Measurements from ENCODE around the gene TTC1. TPM values are rescaled to one million over a fixed set of nuclear protein-coding genes. Genes with fewer than 3 reads are reported as not detected.

TTC1 gene
- total and polyA plus RNA-seq, 3 donors from 2014 or later = 38.2 to 50.3 (median 50.2) TPM

- no peaks in the 10 kb centered on the region for H3K27me3 ChIP-seq
- no peak overlapping the region for H3K4me3 ChIP-seq
- no peak for TF ChIP-seq POLR2A (IDR thresholded peaks at IDR 0.05)
- no peak for TF ChIP-seq CTCF (IDR thresholded peaks at IDR 0.05)
- H3K9me3 ChIP-seq = no peaks in the 10 kb centered on the region
- DNase-seq = no peak
- no peaks in the 10 kb centered on the region for H3K36me3 ChIP-seq (ENCODE audit: low read depth, missing control alignments)
- peaks cover 14% of the 10 kb centered on the region for H3K4me1 ChIP-seq
- H3K27ac ChIP-seq = no peak overlapping the region
- intact Hi-C loops (cut with DNase I; ENCODE audit: low total_unique reads) = no loop called here
Observed at GRCh38 chr5:160075073-160075472, 66.1 kb downstream of the TTC1 start.

DNA sequence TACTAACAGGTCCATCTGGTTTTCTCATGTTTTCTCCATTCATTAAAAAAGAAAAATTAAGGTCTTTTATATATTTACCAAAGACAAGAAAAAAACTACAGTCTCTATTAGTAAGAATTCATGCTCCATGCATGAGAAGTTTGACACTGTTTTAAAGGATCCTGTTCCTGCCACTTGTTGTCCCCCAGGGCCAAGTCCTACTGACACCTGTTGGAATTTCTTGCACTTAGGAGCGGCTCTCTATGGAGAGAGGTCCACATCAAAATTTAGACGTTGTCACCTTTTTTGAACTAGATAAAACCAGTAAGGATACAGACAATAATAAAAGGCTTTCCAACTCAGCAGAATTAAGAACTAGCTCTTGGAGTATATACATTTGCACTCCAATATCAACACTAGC, 68.1 kb downstream of the TTC1 start:
- TF ChIP-seq CTCF (IDR thresholded peaks at IDR 0.05) (no peak), POLR2A (IDR thresholded peaks at IDR 0.05) (no peak)
- Histone ChIP-seq H3K36me3 (ENCODE audit: low read depth, missing control alignments) (no peaks in the 10 kb centered on the region), H3K4me1 (peaks cover under 1% of the 10 kb centered on the region), H3K4me3 (no peak overlapping the region), H3K9me3 (no peaks in the 10 kb centered on the region), H3K27ac (no peak overlapping the region), H3K27me3 (no peaks in the 10 kb centered on the region)
- intact Hi-C loops (cut with DNase I; ENCODE audit: low total_unique reads) = no loop called here
- no peak for DNase-seq
- WGBS, 2 donors = 84 to 85% methylated on average over 2 of the region's 2 CpGs

DNA sequence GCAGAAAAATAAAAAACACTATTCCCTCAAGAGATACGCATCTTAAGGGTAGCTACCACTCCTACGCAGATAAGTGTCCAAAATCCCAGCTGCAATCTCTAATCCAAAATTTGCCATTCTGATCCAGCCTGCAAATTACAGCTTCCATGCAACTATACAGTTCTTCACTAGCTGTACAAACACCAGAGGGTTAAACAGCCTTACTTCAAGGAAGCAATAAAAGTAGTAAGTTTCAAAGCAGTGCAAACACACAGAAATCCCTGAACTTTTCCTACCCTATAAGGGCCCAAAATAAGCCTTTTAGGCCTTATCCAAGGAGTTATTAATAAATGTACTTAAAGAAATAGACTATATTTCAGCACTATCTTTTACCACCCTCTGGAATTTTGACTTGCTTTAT, 70.8 kb downstream of the TTC1 start:
- WGBS, 2 donors = 84 to 88% methylated on average over 2 of the region's 2 CpGs
- Histone ChIP-seq H3K4me3 (no peak overlapping the region), H3K27me3 (no peaks in the 10 kb centered on the region), H3K9me3 (no peaks in the 10 kb centered on the region), H3K27ac (no peak overlapping the region), H3K36me3 (ENCODE audit: low read depth, missing control alignments) (no peaks in the 10 kb centered on the region), H3K4me1 (no peaks in the 10 kb centered on the region)
- TF ChIP-seq POLR2A (IDR thresholded peaks at IDR 0.05) = no peak
- TF ChIP-seq CTCF (IDR thresholded peaks at IDR 0.05) = no peak
- DNase-seq = no peak
- intact Hi-C loops (cut with DNase I; ENCODE audit: low total_unique reads) = no loop called here

- no peak for DNase-seq
- Histone ChIP-seq H3K27ac (no peak overlapping the region), H3K9me3 (no peaks in the 10 kb centered on the region), H3K27me3 (no peaks in the 10 kb centered on the region), H3K4me3 (no peak overlapping the region), H3K36me3 (ENCODE audit: low read depth, missing control alignments) (no peaks in the 10 kb centered on the region), H3K4me1 (no peaks in the 10 kb centered on the region)
- intact Hi-C loops (cut with DNase I; ENCODE audit: low total_unique reads) = no loop called here
- WGBS, 2 donors = 74 to 78% methylated on average over 3 of the region's 3 CpGs
- no peak for TF ChIP-seq CTCF (IDR thresholded peaks at IDR 0.05)
- no peak for TF ChIP-seq POLR2A (IDR thresholded peaks at IDR 0.05)
Observed at GRCh38 chr5:160081495-160081894, 72.6 kb downstream of the TTC1 start.

DNA sequence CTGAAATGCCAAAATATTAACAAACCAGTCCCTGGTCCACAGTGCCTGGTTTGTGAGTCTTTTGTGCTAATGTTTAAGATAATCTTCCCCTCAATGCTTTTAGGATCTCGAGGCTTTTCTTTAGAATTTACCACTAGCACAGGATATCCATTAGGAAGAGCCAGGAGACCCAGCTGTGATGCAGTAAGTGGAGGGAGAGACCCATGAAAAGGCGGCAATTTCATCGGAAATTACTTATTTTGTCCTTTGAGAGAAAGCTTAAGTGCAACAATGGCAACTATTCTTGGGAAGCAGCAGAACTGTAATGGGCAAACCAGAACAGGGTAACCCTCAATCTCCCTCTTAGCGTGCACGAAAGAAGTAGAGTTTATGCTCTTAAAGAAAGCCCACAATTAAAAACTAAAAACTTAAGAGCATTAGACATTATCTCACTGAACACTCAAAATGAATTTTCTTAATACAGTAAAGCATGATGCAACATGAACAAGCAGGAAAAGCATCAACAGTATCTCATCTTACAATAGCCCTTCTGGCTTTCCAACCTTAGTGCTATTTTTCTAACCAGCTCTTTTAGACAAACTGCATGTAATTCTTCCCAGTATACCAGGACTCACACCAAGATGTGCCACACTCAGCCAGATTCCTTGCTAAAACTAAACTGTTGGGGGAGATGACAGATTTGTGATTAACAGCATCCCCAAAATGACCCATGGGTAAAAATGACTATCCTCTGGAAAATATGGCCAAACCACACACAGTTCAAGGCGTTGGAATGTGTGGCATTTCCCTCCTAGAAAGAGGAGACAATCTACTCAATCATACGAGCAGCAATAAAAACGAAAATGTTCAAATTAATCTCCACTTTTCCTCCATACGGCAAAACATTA, 73.9 kb downstream of the TTC1 start:
- no peak for DNase-seq
- Histone ChIP-seq H3K9me3 (no peaks in the 10 kb centered on the region), H3K36me3 (ENCODE audit: low read depth, missing control alignments) (no peaks in the 10 kb centered on the region), H3K27me3 (no peaks in the 10 kb centered on the region), H3K27ac (no peak overlapping the region), H3K4me1 (no peaks in the 10 kb centered on the region), H3K4me3 (no peak overlapping the region)
- 58 to 59% methylated on average over 9 of the region's 9 CpGs for WGBS, 2 donors
- TF ChIP-seq POLR2A (IDR thresholded peaks at IDR 0.05) = no peak
- TF ChIP-seq CTCF (IDR thresholded peaks at IDR 0.05) = no peak
- intact Hi-C loops (cut with DNase I; ENCODE audit: low total_unique reads) = no loop called here
